Loucy (cell line): ENCODE data around the gene SPNS3.

Experiments used
- H2AFZ ChIP-seq: fragments of 200-600 bp; sonication (generic); 2 replicates; pipeline ENCODE4 v1.6.0; 2016; ENCODE audit warnings: antibody characterized with exemption, mild to moderate bottlenecking, low read length, moderate library complexity
- H3F3A ChIP-seq: fragments of 200-600 bp; 2 replicates; pipeline ENCODE4 v1.6.0; 2016; ENCODE audit warnings: antibody characterized with exemption, low read depth, mild to moderate bottlenecking
- H3K27me3 ChIP-seq: fragments of 200-600 bp; sonication (generic); 2 replicates; pipeline ENCODE4 v1.6.1; 2014; ENCODE audit warnings: low read length, mild to moderate bottlenecking; ENCODE audit not compliant: insufficient read depth, poor library complexity, severe bottlenecking
- H3K36me3 ChIP-seq: fragments of 200-600 bp; sonication (generic); 2 replicates; pipeline ENCODE4 v1.6.1; 2016; ENCODE audit warnings: low read length; ENCODE audit not compliant: insufficient read depth
- H3K4me1 ChIP-seq: fragments of 200-600 bp; sonication (generic); 2 replicates; pipeline ENCODE4 v1.5.1; 2014; ENCODE audit warnings: low read length, mild to moderate bottlenecking; ENCODE audit not compliant: insufficient read depth, poor library complexity, severe bottlenecking
- H3K4me2 ChIP-seq: fragments of 200-600 bp; sonication (generic); 2 replicates; pipeline ENCODE4 v1.6.0; 2014; ENCODE audit warnings: antibody characterized with exemption, low read length, low read depth, mild to moderate bottlenecking; ENCODE audit not compliant: poor library complexity, severe bottlenecking
- H3K4me3 ChIP-seq: fragments of 200-600 bp; sonication (generic); 2 replicates; pipeline ENCODE4 v1.5.1; 2014; ENCODE audit warnings: low read length, mild to moderate bottlenecking, mixed read lengths; ENCODE audit not compliant: poor library complexity, severe bottlenecking
- H3K79me2 ChIP-seq: fragments of 200-600 bp; sonication (generic); 2 replicates; pipeline ENCODE4 v1.6.1; 2014; ENCODE audit warnings: low read length; ENCODE audit not compliant: insufficient read depth
- H3K9ac ChIP-seq: fragments of 200-600 bp; sonication (generic); 2 replicates; pipeline ENCODE4 v1.6.0; 2014; ENCODE audit warnings: mild to moderate bottlenecking, low read depth, low read length, moderate library complexity; ENCODE audit not compliant: poor library complexity, severe bottlenecking
- H3K9me2 ChIP-seq: fragments of 200-600 bp; sonication (generic); replicated peaks from 2 replicates; pipeline ENCODE4 v1.6.1; 2016; ENCODE audit warnings: low read depth, low read length, mixed read lengths
- H3K9me3 ChIP-seq: fragments of 200-600 bp; sonication (generic); 2 replicates; pipeline ENCODE4 v1.6.1; 2014; ENCODE audit warnings: mild to moderate bottlenecking, antibody characterized with exemption, low read length, low read depth; ENCODE audit not compliant: insufficient read depth
- H4K20me1 ChIP-seq: fragments of 200-600 bp; sonication (generic); 2 replicates; pipeline ENCODE4 v1.6.0; 2014; ENCODE audit warnings: antibody characterized with exemption, low read length, mild to moderate bottlenecking; ENCODE audit not compliant: insufficient read depth, poor library complexity, severe bottlenecking
- CTCF ChIP-seq: fragments of 200-600 bp; sonication (generic); conservative IDR thresholded peaks from 2 replicates; pipeline ENCODE4 v1.5.1; 2014; ENCODE audit warnings: mild to moderate bottlenecking, antibody characterized with exemption, low read length
- EZH2phosphoT487 ChIP-seq: fragments of 200-600 bp; IDR thresholded peaks from 2 replicates; pipeline ENCODE4 v1.6.1; 2018; ENCODE audit warnings: antibody characterized with exemption, mild to moderate bottlenecking, moderate library complexity, borderline replicate concordance

The SPNS3 gene

DNA sequence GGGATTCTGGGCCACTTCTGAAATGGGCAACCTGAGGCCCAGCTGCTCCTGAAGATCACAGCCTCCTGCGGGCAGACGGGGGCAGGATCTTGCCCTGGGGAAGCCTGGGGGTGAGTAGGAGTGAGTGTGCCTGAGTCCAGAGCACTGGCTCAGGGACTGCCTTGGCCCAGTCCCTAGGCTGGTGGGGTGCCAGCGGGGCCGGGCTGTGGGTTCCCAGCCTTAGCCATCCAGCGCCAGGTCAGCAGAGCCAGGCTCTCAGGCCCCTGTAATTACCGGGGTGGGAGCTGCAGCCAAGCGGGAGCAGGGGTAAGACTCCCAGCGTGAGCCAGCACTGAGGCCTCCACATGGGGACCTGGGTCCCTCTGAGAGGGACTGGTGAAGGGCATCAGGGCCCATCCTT, 73.2 kb downstream of the SPNS3 start:
- no peaks in the 10 kb centered on the region; the same call in 1 of the 2 replicates for H3K36me3 ChIP-seq
- H3K27me3 ChIP-seq = no peaks in the 10 kb centered on the region
- peaks cover 6% of the 10 kb centered on the region for H4K20me1 ChIP-seq
- TF ChIP-seq EZH2phosphoT487 (no peak), CTCF (no peak)
- H3K4me1 ChIP-seq = peaks cover 64% of the 10 kb centered on the region
- no peak overlapping the region for H2AFZ ChIP-seq
- no peaks in the 10 kb centered on the region for H3K9me3 ChIP-seq
- peaks cover 86% of the 10 kb centered on the region; the same call in 1 of the 2 replicates for H3K79me2 ChIP-seq
- H3K4me2 ChIP-seq = peak overlapping the region; percentile 85
- H3K9ac ChIP-seq = no peak overlapping the region
- H3K9me2 ChIP-seq = no peaks in the 10 kb centered on the region
- no peaks in the 10 kb centered on the region for H3F3A ChIP-seq
- H3K4me3 ChIP-seq = no peak overlapping the region

GRCh38 chr17:4507361-4508111, 73.8 kb downstream of the SPNS3 start:
- no peaks in the 10 kb centered on the region for H3K9me3 ChIP-seq
- peaks cover 6% of the 10 kb centered on the region for H4K20me1 ChIP-seq
- no peaks in the 10 kb centered on the region for H3K27me3 ChIP-seq
- no peak overlapping the region for H3K4me2 ChIP-seq
- no peak overlapping the region for H2AFZ ChIP-seq
- peaks cover 84% of the 10 kb centered on the region; the same call in 1 of the 2 replicates for H3K79me2 ChIP-seq
- H3F3A ChIP-seq = no peaks in the 10 kb centered on the region
- H3K9ac ChIP-seq = no peak overlapping the region
- TF ChIP-seq EZH2phosphoT487 (no peak), CTCF (no peak)
- H3K36me3 ChIP-seq = no peaks in the 10 kb centered on the region; the same call in 1 of the 2 replicates
- peaks cover 64% of the 10 kb centered on the region for H3K4me1 ChIP-seq
- H3K4me3 ChIP-seq = no peak overlapping the region
- no peaks in the 10 kb centered on the region for H3K9me2 ChIP-seq

DNA sequence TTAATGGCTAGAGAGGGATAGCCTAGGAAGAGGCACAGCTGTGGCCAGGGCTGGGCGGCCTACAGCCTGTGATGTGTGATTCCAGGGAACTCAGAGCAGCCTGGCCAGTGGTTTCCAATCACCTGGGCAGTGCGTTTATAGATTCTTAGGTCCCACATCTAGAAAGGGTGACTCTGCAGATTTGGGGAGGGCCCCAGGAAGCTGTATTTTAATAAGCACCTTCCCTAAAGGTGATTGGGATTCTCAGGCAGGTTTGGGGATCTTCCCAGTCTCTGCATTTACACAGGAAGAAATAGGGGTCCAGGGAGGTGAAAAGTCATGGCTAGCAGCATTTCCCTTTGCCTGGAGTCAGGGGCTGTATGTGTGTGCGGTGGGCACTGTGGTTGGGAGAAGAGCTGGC, 74.5 kb downstream of the SPNS3 start:
- Histone ChIP-seq H3K4me2 (no peak overlapping the region), H3K9ac (no peak overlapping the region), H4K20me1 (peaks cover 6% of the 10 kb centered on the region), H3K36me3 (no peaks in the 10 kb centered on the region; the same call in 1 of the 2 replicates), H3K9me2 (no peaks in the 10 kb centered on the region), H3K27me3 (no peaks in the 10 kb centered on the region), H3K4me1 (peaks cover 57% of the 10 kb centered on the region), H3K4me3 (no peak overlapping the region), H2AFZ (no peak overlapping the region), H3F3A (no peaks in the 10 kb centered on the region), H3K79me2 (peaks cover 77% of the 10 kb centered on the region; the same call in 1 of the 2 replicates), H3K9me3 (no peaks in the 10 kb centered on the region)
- no peak for TF ChIP-seq CTCF
- TF ChIP-seq EZH2phosphoT487 = no peak
